ENCODE data around the gene SCT.

Gene SCT

GRCh38 chr11:595400-595799 lies 31.6 kb downstream of the SCT start (continued):
- no peak for TF ChIP-seq ZNF148 (tag by site-specific recombination; IDR thresholded peaks at IDR 0.05; ENCODE audit: borderline replicate concordance)
- TF ChIP-seq ZNF140 (tag by site-specific recombination; IDR thresholded peaks at IDR 0.05) = no peak

- no peaks in the 10 kb centered on the region for H3K4me1 ChIP-seq (ENCODE audit: control insufficient read depth, insufficient read depth, low read length)
- POLR2A ChIA-PET = no interaction called here
- TF ChIP-seq ZFP41 (tag by site-specific recombination; IDR thresholded peaks at IDR 0.05; ENCODE audit: borderline replicate concordance) (no peak), ZNF366 (tag by site-specific recombination; conservative IDR thresholded peaks at IDR 0.05) (no peak), ATF2 (tag by site-specific recombination; IDR thresholded peaks at IDR 0.05; ENCODE audit: low read depth) (no peak), MZF1 (tag by site-specific recombination; IDR thresholded peaks at IDR 0.05; ENCODE audit: borderline replicate concordance) (no peak), ZBTB49 (tag by site-specific recombination; IDR thresholded peaks at IDR 0.05; ENCODE audit: low read depth) (no peak), ZBTB8A (tag by site-specific recombination; IDR thresholded peaks at IDR 0.05) (no peak), KLF9 (tag by site-specific recombination; IDR thresholded peaks at IDR 0.05; ENCODE audit: low read depth) (no peak), SP3 (tag by site-specific recombination; IDR thresholded peaks at IDR 0.05) (no peak), ZNF555 (tag by site-specific recombination; conservative IDR thresholded peaks at IDR 0.05) (no peak), ZFHX2 (tag by site-specific recombination; conservative IDR thresholded peaks at IDR 0.05) (no peak), PATZ1 (tag by site-specific recombination; IDR thresholded peaks at IDR 0.05) (no peak), ZNF311 (tag by site-specific recombination; IDR thresholded peaks at IDR 0.05; ENCODE audit: borderline replicate concordance) (no peak), ZNF354C (tag by site-specific recombination; IDR thresholded peaks at IDR 0.05; ENCODE audit: borderline replicate concordance, low read depth) (no peak), ZNF132 (tag by site-specific recombination; IDR thresholded peaks at IDR 0.05; ENCODE audit: borderline replicate concordance) (no peak)
- no peak overlapping the region for H3K27ac ChIP-seq (ENCODE audit: extremely low read depth, low read depth, low read length)
- no peaks in the 10 kb centered on the region for H3K9me3 ChIP-seq (ENCODE audit: control insufficient read depth, insufficient read depth, low read depth, low read length)
- CTCF ChIA-PET = no interaction called here
- H3K4me3 ChIP-seq (ENCODE audit: low read depth, low read length) = no peak overlapping the region
- peaks cover 16 to 97% of the 10 kb centered on the region in 2 experiments; a peak in 2 of 3 replicates for H3K36me3 ChIP-seq (ENCODE audit: control insufficient read depth in 2 of 2, insufficient read depth in 1 of 2, low read length in 2 of 2)
These were observed 33.6 kb downstream of the SCT start for GRCh38 chr11:593347-593746.
